HEK293T (cell line): ENCODE measurements around the gene LSM14B.

ENCODE experiments used
- BHLHE40 ChIP-seq: fragments of 450-650 bp; IDR thresholded peaks from 2 replicates; pipeline ENCODE4 v1.6.1; 2016; ENCODE audit warnings: mild to moderate bottlenecking, moderate library complexity, borderline replicate concordance
- HDGF ChIP-seq: fragments of 450-650 bp; IDR thresholded peaks from 2 replicates; pipeline ENCODE4 v1.6.1; 2017; ENCODE audit warnings: antibody characterized with exemption, borderline replicate concordance

GRCh38 chr20:62097881-62098407, 24.3 kb upstream of the LSM14B start:
- no peak for TF ChIP-seq BHLHE40
- TF ChIP-seq HDGF = no peak
